ENCODE results near the gene DUS1L.

Gene DUS1L

GRCh38 chr17:82055023-82055964 lies 10.3 kb downstream of the DUS1L start:
- DNase-seq, result no peak

- no peak for DNase-seq
Measured at GRCh38 chr17:82054351-82055022, 11.1 kb downstream of the DUS1L start.

GRCh38 chr17:82053556-82054263 lies 11.9 kb downstream of the DUS1L start:
- DNase-seq, result no peak

- no peak for DNase-seq
Measured at GRCh38 chr17:82053130-82053529, 12.5 kb downstream of the DUS1L start.

GRCh38 chr17:82052638-82053059 lies 13.0 kb downstream of the DUS1L start:
- no peak for DNase-seq

- peak; percentile 62 to 93 (median 82) for DNase-seq
Measured at GRCh38 chr17:82051776-82052637, 13.6 kb downstream of the DUS1L start, which contains the start of the genes GPS1 and RFNG. TSS of gene GPS1 (plus strand) at chr17:82051898. CDS start at chr17:82051932, 34 bp downstream. TSS of gene RFNG (minus strand) at chr17:82051811. CDS start at chr17:82051766, 45 bp downstream.

- DNase-seq, result no peak
Measured at GRCh38 chr17:82050761-82051641, 14.6 kb downstream of the DUS1L start.

- DNase-seq, result no peak
Measured at GRCh38 chr17:82050152-82050760, 15.3 kb downstream of the DUS1L start.

- DNase-seq, result no peak
Measured at GRCh38 chr17:82049521-82049971, 16.1 kb downstream of the DUS1L start.

- no peak for DNase-seq
Measured at GRCh38 chr17:82049106-82049505, 16.5 kb downstream of the DUS1L start.

GRCh38 chr17:82048571-82048971 lies 17.0 kb downstream of the DUS1L start:
- DNase-seq, result no peak

GRCh38 chr17:82047914-82048570 lies 17.6 kb downstream of the DUS1L start:
- DNase-seq, result no peak

- DNase-seq, result no peak
Measured at GRCh38 chr17:82047379-82047778, 18.2 kb downstream of the DUS1L start.

GRCh38 chr17:82046903-82047302 lies 18.7 kb downstream of the DUS1L start:
- no peak for DNase-seq

- no peak for DNase-seq
Measured at GRCh38 chr17:82045936-82046484, 19.6 kb downstream of the DUS1L start.

- DNase-seq, result no peak
Measured at GRCh38 chr17:82043507-82043906, 22.1 kb downstream of the DUS1L start.

- DNase-seq, result no peak
Measured at GRCh38 chr17:82042649-82043048, 23.0 kb downstream of the DUS1L start.

- peak in 2 of 3 donors; percentile 56 to 62 for DNase-seq
Measured at GRCh38 chr17:82041144-82041814, 24.3 kb downstream of the DUS1L start.

- DNase-seq, result no peak
Measured at GRCh38 chr17:82039695-82040299, 25.8 kb downstream of the DUS1L start.
